Testis (tissue), 3 donors: ENCODE measurements around the gene MAP3K12. TPM values are rescaled to one million over a fixed set of nuclear protein-coding genes. Genes with fewer than 3 reads are reported as not detected.
A peak's percentile ranks its signal among the peaks of the same experiment; 100 is the strongest.

Experiments used
- DNase-seq: peaks from one replicate; pipeline ENCODE4 v3.0.0-alpha.2; 2019
- H3K27ac ChIP-seq, 2 donors: fragments of 200-600 bp; sonication (generic); one replicate each; pipeline ENCODE4 v1.5.1; 2019
- H3K27me3 ChIP-seq: fragments of 200-600 bp; sonication (generic); one replicate; pipeline ENCODE4 v1.5.1; 2019
- H3K36me3 ChIP-seq: fragments of 200-600 bp; sonication (generic); one replicate; pipeline ENCODE4 v1.5.1; 2017; ENCODE audit warnings: low read depth; ENCODE audit errors: missing control alignments
- H3K4me1 ChIP-seq: fragments of 200-600 bp; sonication (generic); one replicate; pipeline ENCODE4 v1.5.1; 2019
- H3K4me3 ChIP-seq, 2 donors: fragments of 200-600 bp; sonication (generic); one replicate each; pipeline ENCODE4 v1.5.1; 2017 to 2019
- H3K9me3 ChIP-seq: fragments of 200-600 bp; sonication (generic); one replicate; pipeline ENCODE4 v1.5.1; 2017
- CTCF ChIP-seq, 3 experiments: fragments of 450-650 bp in 2 of 3; fragments of 200-600 bp in 1 of 3; sonication (generic) in 1 of 3; IDR thresholded peaks; one replicate each; pipeline ENCODE4 v1.5.1; 2016 to 2019; ENCODE audit warnings: antibody characterized with exemption in 3 of 3, mild to moderate bottlenecking in 2 of 3, moderate library complexity in 1 of 3
- POLR2A ChIP-seq: fragments of 450-650 bp; IDR thresholded peaks from one replicate; pipeline ENCODE4 v1.6.1; 2017; ENCODE audit warnings: antibody characterized with exemption, mild to moderate bottlenecking, moderate library complexity
- WGBS, 2 donors: methylation state at CpG; one replicate each; pipeline ENCODE4 v1.1.5; 2018; 5-methylcytosine and 5-hydroxymethylcytosine counted together
- intact Hi-C: fragments of 100-400 bp; cut with DNase I; formaldehyde crosslinking; loops from one replicate; pipeline ENCODE4 v1.15.1; 2023; ENCODE audit warnings: low total_unique reads
- polyA plus RNA-seq: library from polyadenylated mRNA; stranded (reverse); fragments of 350-450 nt; fragmentation: Illumina TruSeq; extraction: RNeasy Lipid Tissue Mini Kit (QIAGEN cat#74804); gene quantifications from one replicate; pipeline ENCODE4 v1.2.3, GENCODE V29; 2014; ENCODE audit warnings: low read depth, low replicate concordance; ENCODE audit not compliant: insufficient read depth
- total RNA-seq, 2 donors: library from RNA; depleted of rRNA; stranded (reverse); fragments of >200 nt; gene quantifications; one replicate each; pipeline ENCODE4 v1.2.3, GENCODE V29; 2016

Gene MAP3K12
- total and polyA plus RNA-seq, 3 donors from 2014 or later: 28.5 to 56.7 (median 52.2) TPM

GRCh38 chr12:53536962-53537361 lies 37.7 kb upstream of the MAP3K12 start:
- DNase-seq: no peak
- intact Hi-C loops: no loop called here
- H3K4me1 ChIP-seq: peaks cover 27% of the 10 kb centered on the region
- 84 to 91% methylated on average over 3 of the region's 3 CpGs for WGBS, 2 donors
- no peak overlapping the region for H3K4me3 ChIP-seq
- H3K9me3 ChIP-seq: no peaks in the 10 kb centered on the region
- no peak for TF ChIP-seq POLR2A
- no peak for TF ChIP-seq CTCF (IDR thresholded peaks at IDR 0.05)
- no peaks in the 10 kb centered on the region for H3K36me3 ChIP-seq
- no peaks in the 10 kb centered on the region for H3K27me3 ChIP-seq
- peak overlapping the region; percentile 78 to 83 for H3K27ac ChIP-seq

- 53 to 55% methylated on average over 2 of the region's 2 CpGs for WGBS, 2 donors
- no peak overlapping the region for H3K27ac ChIP-seq
- H3K27me3 ChIP-seq: no peaks in the 10 kb centered on the region
- peaks cover 9% of the 10 kb centered on the region for H3K4me1 ChIP-seq
- TF ChIP-seq POLR2A (no peak), CTCF (IDR thresholded peaks at IDR 0.05) (no peak)
- intact Hi-C loops: no loop called here
- DNase-seq: no peak
- H3K9me3 ChIP-seq: no peaks in the 10 kb centered on the region
- no peak overlapping the region for H3K4me3 ChIP-seq
- no peaks in the 10 kb centered on the region for H3K36me3 ChIP-seq
Observed at GRCh38 chr12:53533471-53533870, 34.2 kb upstream of the MAP3K12 start.

GRCh38 chr12:53532524-53533445 lies 33.5 kb upstream of the MAP3K12 start:
- H3K36me3 ChIP-seq: no peaks in the 10 kb centered on the region
- intact Hi-C loops: no loop called here
- 90 to 91% methylated on average over 7 of the region's 7 CpGs for WGBS, 2 donors
- TF ChIP-seq CTCF (IDR thresholded peaks at IDR 0.05): no peak
- TF ChIP-seq POLR2A: no peak
- H3K27me3 ChIP-seq: no peaks in the 10 kb centered on the region
- peaks cover 3% of the 10 kb centered on the region for H3K4me1 ChIP-seq
- no peak overlapping the region for H3K4me3 ChIP-seq
- DNase-seq: no peak
- no peaks in the 10 kb centered on the region for H3K9me3 ChIP-seq
- no peak overlapping the region for H3K27ac ChIP-seq

GRCh38 chr12:53532021-53532420 lies 32.8 kb upstream of the MAP3K12 start:
- DNase-seq: no peak
- Histone ChIP-seq H3K27me3 (no peaks in the 10 kb centered on the region), H3K4me3 (no peak overlapping the region), H3K36me3 (no peaks in the 10 kb centered on the region), H3K4me1 (no peaks in the 10 kb centered on the region), H3K9me3 (no peaks in the 10 kb centered on the region), H3K27ac (no peak overlapping the region)
- WGBS, 2 donors: 59 to 65% methylated on average over 3 of the region's 3 CpGs
- TF ChIP-seq CTCF (IDR thresholded peaks at IDR 0.05) (no peak), POLR2A (no peak)
- intact Hi-C loops: no loop called here

GRCh38 chr12:53530920-53531319 lies 31.7 kb upstream of the MAP3K12 start:
- TF ChIP-seq POLR2A (no peak), CTCF (IDR thresholded peaks at IDR 0.05) (no peak)
- no peak for DNase-seq
- 92 to 93% methylated on average over 4 of the region's 4 CpGs for WGBS, 2 donors
- Histone ChIP-seq H3K9me3 (no peaks in the 10 kb centered on the region), H3K4me3 (no peak overlapping the region), H3K36me3 (no peaks in the 10 kb centered on the region), H3K27ac (no peak overlapping the region), H3K4me1 (no peaks in the 10 kb centered on the region), H3K27me3 (no peaks in the 10 kb centered on the region)
- intact Hi-C loops: no loop called here
